ENCODE results near the gene RNF144B.
A peak's percentile ranks its signal among the peaks of the same experiment; 100 is the strongest.
"Not testable (repeated sequence)": the region's sequence is repeated elsewhere in the genome, so short reads cannot be mapped to it uniquely, and the experiment has no call there.

The RNF144B gene

DNA sequence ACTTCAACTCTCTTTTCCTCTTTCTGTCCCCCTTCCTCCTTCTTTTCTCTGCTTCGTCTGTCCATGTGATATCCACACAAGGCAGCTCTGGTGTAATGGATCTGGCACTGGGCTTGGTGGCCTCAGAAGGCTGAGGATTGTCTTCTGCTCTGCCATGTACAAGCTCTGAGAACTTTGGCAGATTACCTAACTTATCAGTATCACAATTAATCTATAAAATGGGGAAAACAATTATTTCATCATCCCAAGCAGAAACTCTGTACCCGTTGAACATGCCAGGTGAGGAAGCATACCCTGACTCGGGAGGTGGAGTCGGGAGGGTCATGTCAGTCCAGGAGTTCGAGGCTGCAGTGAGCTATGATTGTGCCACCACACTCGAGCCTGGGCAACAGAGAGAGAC, 10.6 kb downstream of the RNF144B start:
- Histone ChIP-seq H3K27me3 (no peaks in the 10 kb centered on the region), H3K9me3 (no peaks in the 10 kb centered on the region), H3K4me1 (ENCODE audit: control insufficient read depth in 1 of 2, insufficient read depth in 1 of 2, low read depth in 1 of 2, low read length in 1 of 2) (peaks cover 92 to 100% of the 10 kb centered on the region in 2 experiments), H3K36me3 (peaks cover 20% of the 10 kb centered on the region), H3K4me3 (ENCODE audit: low read depth in 1 of 2, low read length in 1 of 2) (peak overlapping the region in 1 of 2 experiments; percentile 1), H3K27ac (peak overlapping the region; percentile 99)
- TF ChIP-seq, protein P1, sequence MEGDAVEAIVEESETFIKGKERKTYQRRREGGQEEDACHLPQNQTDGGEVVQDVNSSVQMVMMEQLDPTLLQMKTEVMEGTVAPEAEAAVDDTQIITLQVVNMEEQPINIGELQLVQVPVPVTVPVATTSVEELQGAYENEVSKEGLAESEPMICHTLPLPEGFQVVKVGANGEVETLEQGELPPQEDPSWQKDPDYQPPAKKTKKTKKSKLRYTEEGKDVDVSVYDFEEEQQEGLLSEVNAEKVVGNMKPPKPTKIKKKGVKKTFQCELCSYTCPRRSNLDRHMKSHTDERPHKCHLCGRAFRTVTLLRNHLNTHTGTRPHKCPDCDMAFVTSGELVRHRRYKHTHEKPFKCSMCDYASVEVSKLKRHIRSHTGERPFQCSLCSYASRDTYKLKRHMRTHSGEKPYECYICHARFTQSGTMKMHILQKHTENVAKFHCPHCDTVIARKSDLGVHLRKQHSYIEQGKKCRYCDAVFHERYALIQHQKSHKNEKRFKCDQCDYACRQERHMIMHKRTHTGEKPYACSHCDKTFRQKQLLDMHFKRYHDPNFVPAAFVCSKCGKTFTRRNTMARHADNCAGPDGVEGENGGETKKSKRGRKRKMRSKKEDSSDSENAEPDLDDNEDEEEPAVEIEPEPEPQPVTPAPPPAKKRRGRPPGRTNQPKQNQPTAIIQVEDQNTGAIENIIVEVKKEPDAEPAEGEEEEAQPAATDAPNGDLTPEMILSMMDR (IDR thresholded peaks at IDR 0.05) = no peak

DNA sequence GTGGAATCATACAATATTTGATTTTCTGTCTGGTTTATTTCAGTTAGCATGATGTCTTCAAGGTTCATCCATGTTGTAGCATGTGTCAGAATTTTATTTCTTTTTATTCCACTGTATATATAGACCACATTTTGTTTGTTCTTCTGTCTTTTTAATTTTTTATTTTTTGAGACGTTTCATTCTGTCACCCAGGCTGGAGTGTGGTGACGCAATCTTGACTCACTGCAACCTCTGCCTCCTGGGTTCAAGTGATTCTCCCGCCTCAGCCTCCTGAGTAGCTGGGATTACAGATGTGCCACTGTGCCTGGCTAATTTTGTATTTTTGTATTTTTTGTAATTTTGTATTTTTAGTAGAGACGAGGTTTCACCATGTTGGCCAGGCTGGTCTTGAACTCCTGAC, 11.1 kb downstream of the RNF144B start:
- H3K4me1 ChIP-seq (ENCODE audit: control insufficient read depth in 1 of 2, insufficient read depth in 1 of 2, low read depth in 1 of 2, low read length in 1 of 2) = peaks cover 92 to 100% of the 10 kb centered on the region in 2 experiments
- peak overlapping the region; percentile 1 to 10 for H3K4me3 ChIP-seq (ENCODE audit: low read depth in 1 of 2, low read length in 1 of 2)
- peak overlapping the region; percentile 99 for H3K27ac ChIP-seq
- H3K9me3 ChIP-seq, H3K27me3 ChIP-seq: not testable (repeated sequence)
- H3K36me3 ChIP-seq = peaks cover 21% of the 10 kb centered on the region

DNA sequence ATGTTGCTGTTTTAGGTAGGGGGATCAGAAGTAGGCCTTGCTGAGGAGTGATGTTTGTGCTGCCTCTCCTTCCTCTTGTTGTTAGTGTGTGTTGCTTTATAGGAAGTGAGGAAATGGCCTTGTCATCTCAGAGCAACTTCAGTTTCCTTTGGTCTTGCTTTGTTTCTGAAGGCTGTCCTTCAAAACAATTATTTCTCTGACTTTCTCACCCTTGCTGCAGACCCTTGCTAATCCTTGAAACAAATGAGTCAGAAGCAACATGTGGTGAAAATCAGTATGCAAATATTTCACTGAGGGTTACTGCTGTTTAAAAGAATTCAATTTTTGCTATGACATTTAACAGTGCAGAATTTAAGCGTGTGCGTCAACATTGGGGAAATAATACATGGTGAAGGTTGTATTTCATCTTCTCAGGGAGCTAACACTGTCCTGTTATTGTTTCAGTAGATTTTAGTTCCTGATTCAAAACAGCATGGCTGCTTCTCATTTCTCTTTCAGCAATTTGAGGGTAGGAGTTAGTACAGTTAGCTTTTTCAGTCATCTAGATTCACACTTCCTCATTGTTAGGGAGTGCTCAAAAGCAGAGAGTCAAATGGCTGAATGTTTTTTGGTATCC, 13.8 kb downstream of the RNF144B start:
- peak overlapping the region; percentile 34 to 51 for H3K4me3 ChIP-seq (ENCODE audit: low read depth in 1 of 2, low read length in 1 of 2)
- TF ChIP-seq, protein P1 (IDR thresholded peaks at IDR 0.05) = no peak
- H3K4me1 ChIP-seq (ENCODE audit: control insufficient read depth in 1 of 2, insufficient read depth in 1 of 2, low read depth in 1 of 2, low read length in 1 of 2) = peaks cover 88 to 100% of the 10 kb centered on the region in 2 experiments
- H3K27ac ChIP-seq = peak overlapping the region; percentile 99
- peaks cover 37% of the 10 kb centered on the region for H3K36me3 ChIP-seq
- no peaks in the 10 kb centered on the region for H3K27me3 ChIP-seq
- H3K9me3 ChIP-seq = no peaks in the 10 kb centered on the region

DNA sequence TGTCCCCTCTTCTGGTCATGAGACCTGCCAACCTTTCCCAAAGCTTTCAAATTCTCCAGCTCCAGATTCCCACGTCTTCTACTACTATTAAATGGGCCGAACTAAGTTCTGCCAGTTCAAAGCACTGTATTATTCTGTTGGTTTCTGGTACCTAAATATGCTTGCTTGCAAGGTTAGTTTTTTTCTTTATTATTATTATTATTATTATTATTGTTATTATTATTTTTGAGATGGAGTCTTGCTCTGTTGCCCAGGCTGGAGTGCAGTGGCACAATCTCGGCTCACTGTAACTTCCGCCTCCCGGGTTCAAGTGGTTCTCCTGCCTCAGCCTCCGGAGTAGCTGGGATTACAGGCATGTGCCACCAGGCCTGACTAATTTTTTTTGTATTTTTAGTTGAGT, 17.8 kb downstream of the RNF144B start:
- Histone ChIP-seq H3K4me1 (ENCODE audit: control insufficient read depth in 1 of 2, insufficient read depth in 1 of 2, low read depth in 1 of 2, low read length in 1 of 2) (peaks cover 79 to 89% of the 10 kb centered on the region in 2 experiments), H3K27ac (peak overlapping the region; percentile 89), H3K36me3 (peaks cover 36% of the 10 kb centered on the region)
- H3K9me3 ChIP-seq; H3K27me3 ChIP-seq; H3K4me3 ChIP-seq (ENCODE audit: low read depth in 1 of 2, low read length in 1 of 2): not testable (repeated sequence)

DNA sequence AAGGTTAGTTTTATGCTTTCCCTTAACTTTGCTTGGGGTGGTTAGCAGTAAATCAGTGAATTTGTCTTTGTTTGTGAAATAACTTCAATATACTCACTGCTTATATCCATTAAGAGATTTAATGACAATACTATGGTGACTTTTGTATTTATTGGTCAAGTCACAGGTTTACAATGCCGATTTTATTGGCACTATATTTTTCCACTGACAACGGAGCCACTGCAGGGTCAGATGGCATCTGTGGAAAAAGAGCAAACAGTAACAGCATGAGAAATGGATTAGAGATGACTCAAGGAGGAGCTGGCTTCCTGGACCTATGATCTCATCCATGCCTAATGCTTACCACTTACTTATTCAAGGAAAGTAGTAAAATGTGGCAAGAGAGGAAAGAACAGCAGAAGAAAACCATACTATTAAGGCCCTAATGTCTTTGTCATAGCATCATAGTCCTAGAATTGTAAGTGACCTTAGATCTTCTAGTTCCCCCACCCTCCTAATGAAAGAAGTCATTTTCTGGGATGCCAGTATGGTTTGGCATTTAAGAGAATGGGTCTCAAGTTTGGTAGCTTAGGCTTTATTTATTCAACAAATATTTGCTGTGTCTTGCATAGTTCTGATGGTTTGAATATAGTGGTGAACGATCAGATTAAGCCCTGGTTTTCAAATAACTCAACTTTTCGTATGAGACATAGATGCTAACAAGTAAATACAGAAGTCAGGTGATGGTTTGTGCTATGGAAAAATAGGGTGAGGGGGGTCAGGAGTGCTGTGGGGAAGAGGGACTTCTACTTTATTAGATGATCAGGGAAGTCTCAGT, 18.5 kb downstream of the RNF144B start:
- H3K27me3 ChIP-seq = no peaks in the 10 kb centered on the region
- H3K27ac ChIP-seq = peak overlapping the region; percentile 71
- no peaks in the 10 kb centered on the region for H3K9me3 ChIP-seq
- no peak overlapping the region for H3K4me3 ChIP-seq (ENCODE audit: low read depth in 1 of 2, low read length in 1 of 2)
- H3K36me3 ChIP-seq = peaks cover 32% of the 10 kb centered on the region
- H3K4me1 ChIP-seq (ENCODE audit: control insufficient read depth in 1 of 2, insufficient read depth in 1 of 2, low read depth in 1 of 2, low read length in 1 of 2) = peaks cover 79 to 89% of the 10 kb centered on the region in 2 experiments
- TF ChIP-seq, protein P1 (IDR thresholded peaks at IDR 0.05) = no peak

DNA sequence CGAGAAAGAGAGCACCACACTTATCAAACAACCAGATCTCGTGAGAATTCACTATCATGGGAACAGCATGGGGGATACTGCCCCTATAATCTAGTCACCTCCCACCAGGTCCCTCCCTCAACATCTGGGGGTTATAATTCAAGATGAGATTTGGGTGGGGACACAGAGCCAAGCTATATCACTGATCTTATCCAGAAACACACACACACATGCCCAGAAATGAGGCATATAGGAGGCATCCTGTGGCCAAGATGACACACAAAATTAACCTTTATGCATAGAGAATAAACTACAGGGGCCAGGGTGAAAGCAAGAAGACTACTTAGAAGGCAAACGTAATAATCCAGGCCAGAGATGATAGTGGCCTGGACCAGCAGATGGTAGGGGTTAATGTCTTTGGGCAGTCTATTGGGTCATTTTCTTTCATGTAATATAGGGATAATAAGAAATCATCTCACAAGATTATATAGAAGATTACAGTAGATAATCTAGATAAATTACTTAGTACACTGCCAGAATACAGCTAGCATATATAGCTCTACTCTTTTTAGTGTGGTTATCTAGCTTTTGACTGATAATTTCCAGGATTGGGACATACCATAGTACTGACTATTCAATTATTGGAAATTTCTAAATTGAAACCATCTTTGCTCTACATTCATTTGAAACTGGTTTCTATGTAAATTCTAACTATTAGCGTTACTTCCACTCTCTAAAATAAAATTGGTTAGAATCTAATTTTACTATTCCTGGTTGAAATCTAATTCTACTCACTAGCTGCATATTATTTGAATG, 20.0 kb downstream of the RNF144B start:
- peaks cover 32% of the 10 kb centered on the region for H3K36me3 ChIP-seq
- H3K27ac ChIP-seq = peak overlapping the region; percentile 71
- H3K27me3 ChIP-seq = no peaks in the 10 kb centered on the region
- TF ChIP-seq, protein P1 (IDR thresholded peaks at IDR 0.05) = no peak
- no peaks in the 10 kb centered on the region for H3K9me3 ChIP-seq
- no peak overlapping the region for H3K4me3 ChIP-seq (ENCODE audit: low read depth in 1 of 2, low read length in 1 of 2)
- peaks cover 79 to 84% of the 10 kb centered on the region in 2 experiments for H3K4me1 ChIP-seq (ENCODE audit: control insufficient read depth in 1 of 2, insufficient read depth in 1 of 2, low read depth in 1 of 2, low read length in 1 of 2)

DNA sequence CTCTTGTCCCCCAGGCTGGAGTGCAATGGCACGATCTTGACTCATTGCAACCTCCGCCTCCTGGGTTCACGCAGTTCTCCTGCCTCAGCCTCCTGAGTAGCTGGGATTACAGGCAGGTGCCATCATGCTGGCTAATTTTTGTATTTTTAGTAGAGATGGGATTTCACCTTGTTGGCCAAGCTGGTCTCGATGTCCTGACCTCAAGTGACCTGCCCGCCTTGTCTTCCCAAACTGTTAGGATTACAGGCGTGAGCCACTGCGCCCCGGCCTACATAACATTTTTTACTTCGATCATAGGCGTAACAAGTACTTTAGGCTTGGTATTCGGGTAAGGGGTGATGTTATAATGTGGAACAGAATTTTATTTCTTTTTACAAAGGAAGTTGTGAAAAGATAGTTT, 22.5 kb downstream of the RNF144B start:
- Histone ChIP-seq H3K27ac (peak overlapping the region; percentile 66), H3K4me1 (ENCODE audit: control insufficient read depth in 1 of 2, insufficient read depth in 1 of 2, low read depth in 1 of 2, low read length in 1 of 2) (peaks cover 79 to 84% of the 10 kb centered on the region in 2 experiments), H3K36me3 (peaks cover 19% of the 10 kb centered on the region)
- not testable (repeated sequence) for H3K4me3 ChIP-seq (ENCODE audit: low read depth in 1 of 2, low read length in 1 of 2); H3K27me3 ChIP-seq; H3K9me3 ChIP-seq

Measured in neutrophil (primary cell).